ENCODE results near the gene DUSP14.

DNA sequence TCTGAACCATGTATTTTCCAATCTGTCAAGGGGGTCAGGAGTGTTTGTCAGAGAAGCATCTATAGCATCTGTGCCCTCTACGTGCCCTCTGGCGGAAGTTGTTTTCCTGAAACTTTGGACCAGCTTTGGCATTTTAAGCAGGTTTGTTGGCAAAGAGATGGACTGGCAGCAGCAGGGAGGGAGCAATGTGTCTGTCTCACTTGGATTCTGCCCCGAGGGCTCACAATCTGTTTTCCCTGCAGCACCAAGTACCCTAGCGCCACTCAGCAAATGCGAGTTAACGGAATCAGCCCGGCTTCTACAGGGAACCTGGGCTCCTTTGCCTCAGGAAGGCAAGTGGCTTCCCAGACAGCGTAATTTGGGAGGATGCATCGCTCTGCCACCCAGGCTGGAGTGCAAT is 17.4 kb downstream of the DUSP14 start:
- TF ChIP-seq ATF7 (IDR thresholded peaks at IDR 0.05): no peak
- no peak for TF ChIP-seq CBX8 (IDR thresholded peaks at IDR 0.05; ENCODE audit: borderline replicate concordance, extremely low read depth, low read depth, low read length, poor library complexity, severe bottlenecking)
- no peak for TF ChIP-seq HMG20A (CRISPR knock-in tag; conservative IDR thresholded peaks at IDR 0.05)
- TF ChIP-seq ARHGAP35 (IDR thresholded peaks at IDR 0.05; ENCODE audit: partially characterized antibody): no peak
- TF ChIP-seq CEBPB (tag; IDR thresholded peaks at IDR 0.05): no peak
- no peak for TF ChIP-seq MYC (IDR thresholded peaks at IDR 0.05; ENCODE audit: low read depth, low read length)
- TF ChIP-seq MYC (CRISPR knock-in tag; IDR thresholded peaks at IDR 0.05; ENCODE audit: borderline replicate concordance, low read depth): no peak
- no peak for TF ChIP-seq PTBP1 (IDR thresholded peaks at IDR 0.05; ENCODE audit: low read depth, low read length)
- no peak for TF ChIP-seq TCF7 (IDR thresholded peaks at IDR 0.05; ENCODE audit: borderline replicate concordance)
